GM12892 (cell line): Measurements from ENCODE around the gene CORO2B.

Experiments
- POLR2A ChIP-seq: IDR thresholded peaks from 2 replicates; pipeline ENCODE4 v1.6.1; 2011; ENCODE audit warnings: low read depth, low read length, control low read depth
- POLR2AphosphoS5 ChIP-seq: IDR thresholded peaks from 2 replicates; pipeline ENCODE4 v1.6.1; 2011; ENCODE audit warnings: low read depth, low read length, control low read depth

GRCh38 chr15:68687136-68687735 is 108.4 kb downstream of the CORO2B start:
- no peak for TF ChIP-seq POLR2AphosphoS5
- no peak for TF ChIP-seq POLR2A
